Thyroid gland (tissue), 4 donors: ENCODE results near the gene SND1. TPM values are rescaled to one million over a fixed set of nuclear protein-coding genes. Genes with fewer than 3 reads are reported as not detected.

ENCODE experiments used
- DNase-seq, 2 donors: peaks; one replicate each; pipeline ENCODE4 v3.0.0-alpha.2; 2019
- H3K27ac ChIP-seq, 3 donors: fragments of 200-600 bp; sonication (generic); 1 replicate in 2 of 3; 2 replicates in 1 of 3; pipeline ENCODE4 v1.5.1; 2016 to 2019; ENCODE audit warnings: mild to moderate bottlenecking in 1 of 3, moderate library complexity in 1 of 3
- H3K27me3 ChIP-seq: fragments of 200-600 bp; sonication (generic); one replicate; pipeline ENCODE4 v1.5.1; 2019
- H3K36me3 ChIP-seq, 2 donors: fragments of 200-600 bp; sonication (generic); one replicate each; pipeline ENCODE4 v1.5.1; 2016 to 2019
- H3K4me1 ChIP-seq, 2 donors: fragments of 200-600 bp; sonication (generic); one replicate each; pipeline ENCODE4 v1.5.1; 2017 to 2019
- H3K4me3 ChIP-seq, 3 donors: fragments of 200-600 bp; sonication (generic); replicated peaks in 1 of 3; 1 replicate in 2 of 3; 2 replicates in 1 of 3; pipeline ENCODE4 v1.5.1; 2016; ENCODE audit warnings: mild to moderate bottlenecking in 1 of 3
- H3K9me3 ChIP-seq: fragments of 200-600 bp; sonication (generic); one replicate; pipeline ENCODE4 v1.5.1; 2017
- POLR2A ChIP-seq, 2 donors: fragments of 450-650 bp; IDR thresholded peaks; one replicate each; pipeline ENCODE4 v1.6.1; 2017; ENCODE audit warnings: antibody characterized with exemption in 2 of 2, mild to moderate bottlenecking in 2 of 2, moderate library complexity in 1 of 2
- WGBS, 2 donors: methylation state at CpG; one replicate each; pipeline ENCODE4 v1.1.5; 2017; 5-methylcytosine and 5-hydroxymethylcytosine counted together
- intact Hi-C: fragments of 100-400 bp; cut with DNase I; formaldehyde crosslinking; loops from one replicate; pipeline ENCODE4 v1.15.1; 2023
- total RNA-seq, 4 donors: library from RNA; depleted of rRNA; stranded (reverse); fragments of >200 nt; gene quantifications; one replicate each; pipeline ENCODE4 v1.2.3, GENCODE V29; 2016
- TF ChIP-seq, protein P1 (sequence below), 6 experiments: fragments of 200-600 bp in 3 of 6; fragments of 450-650 bp in 3 of 6; sonication (generic) in 3 of 6; IDR thresholded peaks; one replicate each; pipeline ENCODE4 v1.5.1; 2016 to 2019; ENCODE audit warnings: antibody characterized with exemption in 6 of 6, mild to moderate bottlenecking in 2 of 6, inconsistent platforms in 1 of 6, moderate library complexity in 1 of 6

The SND1 gene
- total RNA-seq, 4 donors from 2014 or later: 126 to 167 (median 144) TPM

- DNase-seq: no peak
- TF ChIP-seq POLR2A (IDR thresholded peaks at IDR 0.05): no peak
- TF ChIP-seq, protein P1, sequence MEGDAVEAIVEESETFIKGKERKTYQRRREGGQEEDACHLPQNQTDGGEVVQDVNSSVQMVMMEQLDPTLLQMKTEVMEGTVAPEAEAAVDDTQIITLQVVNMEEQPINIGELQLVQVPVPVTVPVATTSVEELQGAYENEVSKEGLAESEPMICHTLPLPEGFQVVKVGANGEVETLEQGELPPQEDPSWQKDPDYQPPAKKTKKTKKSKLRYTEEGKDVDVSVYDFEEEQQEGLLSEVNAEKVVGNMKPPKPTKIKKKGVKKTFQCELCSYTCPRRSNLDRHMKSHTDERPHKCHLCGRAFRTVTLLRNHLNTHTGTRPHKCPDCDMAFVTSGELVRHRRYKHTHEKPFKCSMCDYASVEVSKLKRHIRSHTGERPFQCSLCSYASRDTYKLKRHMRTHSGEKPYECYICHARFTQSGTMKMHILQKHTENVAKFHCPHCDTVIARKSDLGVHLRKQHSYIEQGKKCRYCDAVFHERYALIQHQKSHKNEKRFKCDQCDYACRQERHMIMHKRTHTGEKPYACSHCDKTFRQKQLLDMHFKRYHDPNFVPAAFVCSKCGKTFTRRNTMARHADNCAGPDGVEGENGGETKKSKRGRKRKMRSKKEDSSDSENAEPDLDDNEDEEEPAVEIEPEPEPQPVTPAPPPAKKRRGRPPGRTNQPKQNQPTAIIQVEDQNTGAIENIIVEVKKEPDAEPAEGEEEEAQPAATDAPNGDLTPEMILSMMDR (IDR thresholded peaks at IDR 0.05): no peak
- H3K27me3 ChIP-seq: no peaks in the 10 kb centered on the region
- H3K36me3 ChIP-seq: no peaks in the 10 kb centered on the region
- WGBS, 2 donors: 90 to 94% methylated on average over 2 of the region's 2 CpGs
- intact Hi-C loops: no loop called here
- H3K4me3 ChIP-seq: no peak overlapping the region
- no peak overlapping the region for H3K27ac ChIP-seq
- H3K9me3 ChIP-seq: no peaks in the 10 kb centered on the region
- no peaks in the 10 kb centered on the region for H3K4me1 ChIP-seq
Observed at GRCh38 chr7:127920787-127921438, 268.9 kb downstream of the SND1 start.

DNA sequence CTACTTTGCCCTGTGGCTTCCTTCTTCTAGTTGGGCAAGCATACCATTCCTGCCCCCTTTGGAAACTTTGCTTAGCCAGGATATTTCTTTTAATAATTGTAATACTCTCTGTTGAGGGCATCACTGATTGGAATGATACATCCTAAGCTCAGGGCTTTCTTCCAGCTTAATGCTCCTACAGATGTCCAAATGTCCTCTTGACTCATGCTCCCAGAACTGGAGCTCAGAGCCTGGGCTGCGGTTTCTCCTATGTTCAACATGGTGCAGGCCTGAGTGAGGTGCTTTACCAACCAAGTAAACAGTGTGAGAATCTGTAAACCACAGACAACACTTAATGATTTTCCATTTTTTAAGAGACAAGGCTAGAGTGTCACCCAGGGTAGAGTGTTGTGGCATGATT, 270.7 kb downstream of the SND1 start:
- H3K4me3 ChIP-seq: no peak overlapping the region
- H3K27me3 ChIP-seq: no peaks in the 10 kb centered on the region
- H3K36me3 ChIP-seq: no peaks in the 10 kb centered on the region
- peaks cover 6 to 9% of the 10 kb centered on the region in 2 donors for H3K4me1 ChIP-seq
- H3K9me3 ChIP-seq: no peaks in the 10 kb centered on the region
- TF ChIP-seq POLR2A (IDR thresholded peaks at IDR 0.05): no peak
- TF ChIP-seq, protein P1 (IDR thresholded peaks at IDR 0.05): no peak
- no peak for DNase-seq
- no peak overlapping the region for H3K27ac ChIP-seq
- 100% methylated on average over 1 of the region's 1 CpG for WGBS, 2 donors
- intact Hi-C loops: no loop called here

GRCh38 chr7:127924874-127925273, 272.9 kb downstream of the SND1 start:
- intact Hi-C loops: no loop called here

GRCh38 chr7:127927348-127927696, 275.3 kb downstream of the SND1 start:
- peak in 1 of 2 donors; percentile 9 for DNase-seq
- H3K4me3 ChIP-seq: no peak overlapping the region
- no peaks in the 10 kb centered on the region for H3K9me3 ChIP-seq
- H3K27me3 ChIP-seq: no peaks in the 10 kb centered on the region
- H3K36me3 ChIP-seq: no peaks in the 10 kb centered on the region
- 78 to 87% methylated on average over 3 of the region's 3 CpGs for WGBS, 2 donors
- no peak overlapping the region for H3K27ac ChIP-seq
- intact Hi-C loops: no loop called here
- TF ChIP-seq, protein P1 (IDR thresholded peaks at IDR 0.05): no peak
- no peak for TF ChIP-seq POLR2A (IDR thresholded peaks at IDR 0.05)
- H3K4me1 ChIP-seq: peaks cover 6 to 19% of the 10 kb centered on the region in 2 donors

More at GRCh38 chr7:127924874-127925273, 272.9 kb downstream of the SND1 start:
- TF ChIP-seq POLR2A (IDR thresholded peaks at IDR 0.05): no peak
- TF ChIP-seq, protein P1 (IDR thresholded peaks at IDR 0.05): no peak
- DNase-seq: no peak
- H3K9me3 ChIP-seq: no peaks in the 10 kb centered on the region
- peaks cover 6 to 9% of the 10 kb centered on the region in 2 donors for H3K4me1 ChIP-seq
- H3K27ac ChIP-seq: no peak overlapping the region
- no peaks in the 10 kb centered on the region for H3K27me3 ChIP-seq
- no peaks in the 10 kb centered on the region for H3K36me3 ChIP-seq
- H3K4me3 ChIP-seq: no peak overlapping the region

DNA sequence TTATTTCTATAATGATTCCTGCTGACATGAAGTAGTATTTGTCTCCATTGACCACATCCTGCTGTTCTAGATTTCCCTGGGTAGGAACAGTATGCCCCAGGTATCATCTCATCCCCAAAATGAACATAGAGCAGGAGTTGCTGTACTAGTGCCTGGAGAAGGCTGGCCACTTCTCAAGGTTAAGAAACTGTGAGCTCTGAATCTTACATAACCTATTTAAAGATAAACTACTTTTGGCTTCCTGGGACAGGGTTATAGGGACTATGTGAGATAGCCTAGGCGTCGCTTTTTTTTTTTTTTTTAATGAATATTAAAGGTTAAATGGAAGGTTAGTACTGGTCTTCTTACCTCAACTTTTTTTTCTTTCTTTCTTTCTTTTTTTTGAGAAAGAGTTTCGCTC, 276.2 kb downstream of the SND1 start:
- WGBS, 2 donors: 95 to 97% methylated on average over 3 of the region's 3 CpGs
- Histone ChIP-seq H3K36me3 (no peaks in the 10 kb centered on the region), H3K27ac (no peak overlapping the region), H3K9me3 (no peaks in the 10 kb centered on the region), H3K4me3 (no peak overlapping the region), H3K27me3 (no peaks in the 10 kb centered on the region), H3K4me1 (peaks cover 6 to 19% of the 10 kb centered on the region in 2 donors)
- no peak for DNase-seq
- TF ChIP-seq POLR2A (IDR thresholded peaks at IDR 0.05): no peak
- TF ChIP-seq, protein P1 (IDR thresholded peaks at IDR 0.05): no peak
- intact Hi-C loops: no loop called here
